OCI-LY7 (cell line): ENCODE measurements around the gene ZNF749. TPM values are rescaled to one million over a fixed set of nuclear protein-coding genes. Genes with fewer than 3 reads are reported as not detected.
A peak's percentile ranks its signal among the peaks of the same experiment; 100 is the strongest.

ENCODE experiments used
- BruUV-seq: library from RNA; stranded (reverse); fragments of 400-500 nt; replicated peaks from 2 replicates; lab custom pipeline; 2021; lab: Mats Ljungman, UMichigan
- CTCF ChIA-PET: fragments of 300-600 bp; sonication (Branson Sonifier 250); formaldehyde crosslinking; loops from one replicate; lab custom pipeline; 2022; ENCODE audit warnings: antibody characterized with exemption; ENCODE audit not compliant: unreplicated experiment; lab: Charles Lee
- POLR2A ChIA-PET: fragments of 300-600 bp; sonication (Branson Sonifier 250); formaldehyde crosslinking; loops from one replicate; lab custom pipeline; 2022; ENCODE audit warnings: antibody characterized with exemption; lab: Charles Lee
- DNase-seq: peaks from one replicate; pipeline ENCODE4 v3.0.0-alpha.2; 2015; ENCODE audit warnings: low spot score
- H2AFZ ChIP-seq: fragments of 200-600 bp; sonication (generic), shearing (Covaris generic); 2 replicates; pipeline ENCODE4 v1.6.1; 2014; ENCODE audit warnings: mild to moderate bottlenecking, antibody characterized with exemption, low read length, moderate library complexity
- H3K27ac ChIP-seq: fragments of 200-600 bp; sonication (generic); 2 replicates; pipeline ENCODE4 v1.5.1; 2014; ENCODE audit warnings: mixed run types, low read depth, mild to moderate bottlenecking, moderate library complexity, low read length, inconsistent platforms; ENCODE audit not compliant: poor library complexity, severe bottlenecking
- H3K36me3 ChIP-seq: fragments of 200-600 bp; sonication (generic); 2 replicates; pipeline ENCODE4 v1.6.1; 2014; ENCODE audit warnings: mild to moderate bottlenecking, antibody characterized with exemption, low read length, moderate library complexity, mixed read lengths; ENCODE audit not compliant: insufficient read depth
- H3K4me1 ChIP-seq: fragments of 200-600 bp; sonication (generic); 2 replicates; pipeline ENCODE4 v1.5.1; 2014; ENCODE audit warnings: mild to moderate bottlenecking, low read length; ENCODE audit not compliant: insufficient read depth, poor library complexity, severe bottlenecking
- H3K4me2 ChIP-seq: fragments of 200-600 bp; sonication (generic); 2 replicates; pipeline ENCODE4 v1.6.1; 2014; ENCODE audit warnings: mild to moderate bottlenecking, low read length
- H3K4me3 ChIP-seq: fragments of 200-600 bp; sonication (generic); 2 replicates; pipeline ENCODE4 v1.5.1; 2014; ENCODE audit warnings: mild to moderate bottlenecking, low read depth, low read length; ENCODE audit not compliant: poor library complexity, severe bottlenecking
- H3K79me2 ChIP-seq: fragments of 200-600 bp; sonication (generic); 2 replicates; pipeline ENCODE4 v1.6.1; 2016; ENCODE audit warnings: low read depth, mild to moderate bottlenecking, low read length, moderate library complexity, mixed read lengths; ENCODE audit not compliant: insufficient read depth
- H3K9me2 ChIP-seq: fragments of 200-600 bp; sonication (generic); 2 replicates; pipeline ENCODE4 v1.6.1; 2016; ENCODE audit warnings: mild to moderate bottlenecking, low read length, mixed read lengths; ENCODE audit not compliant: insufficient read depth
- H3K9me3 ChIP-seq: fragments of 200-600 bp; sonication (generic); 2 replicates; pipeline ENCODE4 v1.6.1; 2014; ENCODE audit warnings: mild to moderate bottlenecking, mixed run types, low read length, mixed read lengths
- H4K20me1 ChIP-seq: fragments of 200-600 bp; sonication (generic); 2 replicates; pipeline ENCODE4 v1.6.1; 2014; ENCODE audit warnings: mild to moderate bottlenecking, antibody characterized with exemption, low read length, moderate library complexity, mixed read lengths; ENCODE audit not compliant: insufficient read depth
- CTCF ChIP-seq: fragments of 200-600 bp; sonication (generic); conservative IDR thresholded peaks from 2 replicates; pipeline ENCODE4 v1.5.1; 2014; ENCODE audit warnings: mild to moderate bottlenecking, antibody characterized with exemption, low read length, moderate library complexity, mixed read lengths
- EZH2phosphoT487 ChIP-seq: fragments of 200-600 bp; sonication (generic); IDR thresholded peaks from 2 replicates; pipeline ENCODE4 v1.6.1; 2018; ENCODE audit warnings: low read depth, borderline replicate concordance, mild to moderate bottlenecking, mixed run types, antibody characterized with exemption, low read length, moderate library complexity, mixed read lengths
- intact Hi-C: fragments of 100-400 bp; cut with micrococcal nuclease; formaldehyde crosslinking; loops from one replicate; pipeline ENCODE4 v1.10.0; 2022; ENCODE audit not compliant: unreplicated experiment
- total RNA-seq, 2 experiments: library from RNA; depleted of rRNA in 1 of 2; stranded (reverse); fragments of >200 nt in 1 of 2; shearing (Covaris generic) in 1 of 2; gene quantifications; 2 replicates each; pipeline ENCODE4 v1.2.3, GENCODE V29; 2014 to 2022

ZNF749 gene
- total RNA-seq, 2 experiments from 2014 or later = 14.2 to 27.1 TPM

- intact Hi-C loops = no loop called here
- no peak overlapping the region for H3K27ac ChIP-seq
- peaks cover 7% of the 10 kb centered on the region for H3K4me1 ChIP-seq
- no peaks in the 10 kb centered on the region; the same call in 1 of the 2 replicates for H3K9me3 ChIP-seq
- CTCF ChIA-PET = interaction anchor here (0.6 kb wide), 1 partner anchor 57 kb away, joined by 3 read pairs; the partner anchor contains the start of gene ZNF773
- H3K9me2 ChIP-seq = no peaks in the 10 kb centered on the region
- no peak overlapping the region for H2AFZ ChIP-seq
- TF ChIP-seq EZH2phosphoT487 (no peak), CTCF (no peak)
- H4K20me1 ChIP-seq = no peaks in the 10 kb centered on the region
- BruUV-seq = no TSS peak
- peak; percentile 16 for DNase-seq
- H3K36me3 ChIP-seq = peaks cover 63% of the 10 kb centered on the region
- H3K4me3 ChIP-seq = no peak overlapping the region
- H3K79me2 ChIP-seq = peaks cover 7% of the 10 kb centered on the region; the same call in 1 of the 2 replicates
- H3K4me2 ChIP-seq = no peak overlapping the region
- POLR2A ChIA-PET = no interaction called here
These were observed 8.1 kb downstream of the ZNF749 start for GRCh38 chr19:57443121-57443696.

GRCh38 chr19:57452307-57452706 is 17.2 kb downstream of the ZNF749 start:
- intact Hi-C loops = no loop called here
- no peak overlapping the region for H3K4me2 ChIP-seq
- DNase-seq = no peak
- H3K79me2 ChIP-seq = no peaks in the 10 kb centered on the region
- TF ChIP-seq EZH2phosphoT487 (no peak), CTCF (no peak)
- H3K27ac ChIP-seq = no peak overlapping the region
- no peaks in the 10 kb centered on the region for H3K9me2 ChIP-seq
- ChIA-PET CTCF (no interaction called here), POLR2A (no interaction called here)
- no TSS peak for BruUV-seq
- H3K4me1 ChIP-seq = no peaks in the 10 kb centered on the region
- no peak overlapping the region for H2AFZ ChIP-seq
- H3K4me3 ChIP-seq = no peak overlapping the region
- H3K36me3 ChIP-seq = no peaks in the 10 kb centered on the region
- no peaks in the 10 kb centered on the region for H4K20me1 ChIP-seq
- no peaks in the 10 kb centered on the region for H3K9me3 ChIP-seq

- intact Hi-C loops = loop anchor here (5.0 kb wide), 1 partner anchor 364 kb away; no protein-coding TSS in a partner anchor
- no peak overlapping the region for H3K4me3 ChIP-seq
- H2AFZ ChIP-seq = no peak overlapping the region
- peak; percentile 74 for DNase-seq
- no peaks in the 10 kb centered on the region for H3K79me2 ChIP-seq
- no peaks in the 10 kb centered on the region for H3K36me3 ChIP-seq
- TF ChIP-seq EZH2phosphoT487 (no peak), CTCF (peak; percentile 93)
- H4K20me1 ChIP-seq = no peaks in the 10 kb centered on the region
- H3K27ac ChIP-seq = no peak overlapping the region
- BruUV-seq = no TSS peak
- H3K9me2 ChIP-seq = no peaks in the 10 kb centered on the region
- H3K9me3 ChIP-seq = no peaks in the 10 kb centered on the region
- ChIA-PET CTCF (no interaction called here), POLR2A (interaction anchor here (0.7 kb wide), 1 partner anchor 381 kb away, joined by 6 read pairs; no protein-coding TSS in a partner anchor)
- H3K4me2 ChIP-seq = no peak overlapping the region
- no peaks in the 10 kb centered on the region for H3K4me1 ChIP-seq
These were observed 30.7 kb downstream of the ZNF749 start for GRCh38 chr19:57465680-57466381.
